ENCODE data around the gene PEPD.

PEPD gene

DNA sequence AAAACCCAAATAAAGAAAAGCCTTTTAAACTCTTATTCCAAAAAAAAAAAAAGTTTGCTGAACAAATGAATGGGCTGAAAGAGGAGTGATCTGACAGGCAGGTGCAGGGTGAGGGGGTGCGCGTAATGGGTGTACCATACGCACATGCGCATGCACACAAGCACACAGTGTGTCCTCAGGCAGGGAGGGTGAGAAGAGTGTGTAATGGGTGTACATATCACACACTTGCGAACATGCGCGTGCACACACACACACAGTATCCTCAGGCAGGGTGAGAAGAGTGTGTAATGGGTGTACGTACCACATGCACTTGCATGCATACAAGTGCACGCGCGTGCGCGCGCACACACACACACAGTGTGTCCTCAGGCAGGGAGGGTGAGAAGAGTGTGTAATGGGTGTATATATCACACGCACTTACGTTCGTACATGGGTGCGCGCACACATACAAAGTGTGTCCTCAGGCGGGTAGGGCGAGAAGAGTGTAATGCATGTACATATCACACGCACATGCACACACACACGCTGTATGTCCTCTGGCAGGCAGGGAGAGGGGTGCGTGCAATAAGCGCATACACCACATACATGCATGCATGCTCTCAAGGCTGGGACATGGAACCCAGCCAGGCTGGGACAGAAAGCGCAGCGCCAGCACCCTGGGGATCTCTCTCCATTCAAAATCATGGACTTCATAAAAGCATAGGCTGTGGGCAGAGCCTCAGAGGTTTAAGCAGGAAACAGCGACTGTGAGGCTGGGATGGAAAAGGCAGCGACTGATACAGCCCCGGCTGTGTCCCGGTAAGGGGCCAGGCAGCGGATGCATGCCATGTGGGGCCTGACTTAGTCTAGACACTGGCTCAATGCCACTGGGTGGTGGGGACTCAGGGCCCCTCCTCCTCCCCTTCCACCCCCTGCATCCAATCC lies 77.7 kb downstream of the PEPD start:
- in situ Hi-C loops (cut with HindIII; ENCODE audit: low sequenced_read_pairs) = no loop called here

DNA sequence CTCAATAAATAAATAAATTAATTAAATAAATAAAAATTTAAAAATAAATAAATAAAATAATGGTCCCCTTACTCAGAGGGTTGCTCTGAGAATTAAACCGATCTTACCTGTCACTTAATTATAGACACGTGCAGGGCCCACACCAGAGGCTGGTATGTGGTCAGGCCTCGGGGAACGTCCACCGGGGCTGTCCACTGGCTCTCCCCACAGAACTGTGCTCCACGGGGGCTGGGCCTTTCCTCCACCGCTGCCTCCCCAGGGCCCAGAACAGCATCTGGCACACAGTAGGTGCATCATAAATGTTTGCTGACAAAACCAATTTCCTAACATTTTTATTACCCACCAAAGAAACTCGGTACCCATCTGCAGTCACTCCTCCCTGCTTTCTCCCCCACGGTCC lies 78.9 kb downstream of the PEPD start:
- in situ Hi-C loops (cut with HindIII; ENCODE audit: low sequenced_read_pairs) = no loop called here

DNA sequence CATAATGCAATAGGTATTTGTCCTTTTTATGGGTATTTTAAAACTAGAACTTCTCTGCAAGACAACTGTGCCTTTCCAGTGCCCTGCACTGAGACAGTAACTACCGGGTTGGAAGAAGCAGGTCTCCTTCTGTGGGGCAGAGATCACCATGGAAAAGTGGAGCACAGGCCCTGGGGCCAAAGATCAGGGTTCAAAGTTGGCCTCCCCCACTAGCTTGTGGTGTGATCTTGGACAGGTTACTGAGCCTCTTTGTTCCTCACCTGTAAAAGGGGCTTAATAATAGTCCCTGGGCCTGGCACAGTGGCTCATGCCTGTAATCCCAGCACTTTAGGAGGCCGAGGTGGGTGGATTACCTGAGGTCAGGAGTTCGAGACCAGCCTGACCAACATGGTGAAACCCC lies 79.8 kb downstream of the PEPD start:
- in situ Hi-C loops (cut with HindIII; ENCODE audit: low sequenced_read_pairs) = no loop called here

DNA sequence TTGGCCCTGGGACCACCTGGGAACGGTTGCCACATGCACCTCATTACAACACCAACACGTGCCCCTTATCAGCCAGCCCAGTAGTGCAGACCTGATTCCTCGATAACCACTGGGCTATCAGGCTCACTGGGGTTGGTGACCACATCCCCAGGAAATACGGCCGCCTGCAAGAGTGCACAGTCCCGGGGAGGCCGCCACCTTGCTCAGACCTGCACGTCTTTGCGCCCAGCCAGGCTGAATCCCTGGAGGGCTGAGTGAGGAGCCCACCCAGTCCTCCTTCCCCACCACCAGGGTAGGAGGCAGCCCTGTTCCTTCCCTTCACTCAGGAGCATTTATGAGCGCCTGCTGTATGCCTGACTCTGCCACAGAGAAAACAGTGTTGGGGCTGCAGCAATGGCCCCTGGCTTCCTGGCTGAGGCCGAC lies 80.3 kb downstream of the PEPD start:
- in situ Hi-C loops (cut with HindIII; ENCODE audit: low sequenced_read_pairs) = no loop called here

DNA sequence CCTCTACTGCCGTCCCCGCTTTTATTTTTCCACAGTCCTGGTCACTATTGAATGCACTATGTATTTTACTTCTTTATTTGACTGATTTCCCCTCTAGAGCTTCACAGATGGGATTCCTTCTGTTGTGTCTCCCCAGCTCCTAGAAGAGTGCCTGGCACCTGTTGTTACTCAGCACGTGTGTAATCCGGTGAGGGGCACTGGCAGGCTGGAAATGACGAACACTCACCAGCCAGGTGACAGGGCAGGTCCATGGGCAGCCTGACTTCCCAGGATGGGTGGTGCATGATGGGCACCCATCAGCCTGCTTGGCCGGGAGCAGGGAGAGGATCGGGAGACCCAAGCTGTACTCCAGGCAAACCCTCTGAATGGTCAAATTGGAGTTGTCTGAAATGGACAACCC lies 80.9 kb downstream of the PEPD start:
- in situ Hi-C loops (cut with HindIII; ENCODE audit: low sequenced_read_pairs) = no loop called here

DNA sequence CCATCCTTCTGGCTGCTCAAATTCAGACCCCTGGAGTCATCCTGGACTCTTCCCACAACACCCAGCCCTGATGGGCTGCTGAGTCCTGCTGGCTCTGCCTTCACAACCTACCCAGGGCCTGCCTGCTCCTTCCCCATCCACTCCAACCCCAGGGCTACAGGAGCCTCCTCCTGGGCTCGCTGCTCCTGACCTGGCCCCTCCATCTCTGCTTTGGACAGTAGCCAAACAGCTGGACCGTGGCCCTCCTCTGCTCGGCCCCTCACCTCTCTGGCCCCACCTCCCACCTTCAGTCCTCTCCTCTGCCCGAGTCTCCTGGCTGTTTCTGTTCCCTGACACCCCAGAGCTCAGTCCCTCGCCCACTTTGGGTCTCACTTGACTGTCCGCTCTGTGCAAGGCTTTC lies 81.3 kb downstream of the PEPD start:
- in situ Hi-C loops (cut with HindIII; ENCODE audit: low sequenced_read_pairs) = no loop called here

DNA sequence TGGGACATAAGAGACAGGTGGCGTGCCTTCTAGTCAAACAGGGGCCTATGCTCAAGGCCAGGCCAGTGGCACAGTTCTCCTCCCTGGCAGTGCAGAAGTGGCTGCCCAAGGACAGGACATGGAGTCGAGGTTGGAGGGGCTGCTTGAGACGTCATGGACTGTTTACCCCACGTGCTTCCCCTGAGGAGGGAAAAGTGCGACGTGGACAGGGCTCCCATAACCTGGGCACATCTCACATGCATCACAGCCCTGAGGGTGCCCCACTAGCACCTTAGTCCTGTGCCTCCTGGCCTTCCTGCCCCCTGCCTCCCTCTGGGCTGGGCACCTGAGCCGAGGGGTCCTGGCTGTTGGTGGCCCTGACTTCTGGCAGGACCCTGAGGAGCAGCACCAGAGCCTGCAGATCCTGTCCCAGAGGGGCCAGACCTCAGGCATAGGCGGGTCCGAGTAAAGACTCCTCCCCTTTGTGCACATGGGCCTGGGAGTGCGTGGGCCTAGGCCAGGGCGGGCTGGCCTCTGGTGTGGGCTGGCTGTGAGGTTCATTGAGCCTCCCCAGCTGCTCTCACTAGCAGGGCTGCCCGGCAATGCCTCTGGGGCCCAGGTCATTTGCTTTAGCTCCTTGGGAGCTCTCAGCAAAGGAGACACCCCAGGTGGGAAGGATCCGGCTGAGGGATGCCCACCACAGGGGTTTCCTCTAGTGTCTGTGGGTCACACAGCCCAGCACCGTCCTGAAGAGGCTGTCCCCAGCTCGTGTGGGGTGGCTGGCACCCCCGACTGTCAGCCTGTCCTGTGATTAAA lies 82.4 kb downstream of the PEPD start:
- in situ Hi-C loops (cut with HindIII; ENCODE audit: low sequenced_read_pairs) = no loop called here

DNA sequence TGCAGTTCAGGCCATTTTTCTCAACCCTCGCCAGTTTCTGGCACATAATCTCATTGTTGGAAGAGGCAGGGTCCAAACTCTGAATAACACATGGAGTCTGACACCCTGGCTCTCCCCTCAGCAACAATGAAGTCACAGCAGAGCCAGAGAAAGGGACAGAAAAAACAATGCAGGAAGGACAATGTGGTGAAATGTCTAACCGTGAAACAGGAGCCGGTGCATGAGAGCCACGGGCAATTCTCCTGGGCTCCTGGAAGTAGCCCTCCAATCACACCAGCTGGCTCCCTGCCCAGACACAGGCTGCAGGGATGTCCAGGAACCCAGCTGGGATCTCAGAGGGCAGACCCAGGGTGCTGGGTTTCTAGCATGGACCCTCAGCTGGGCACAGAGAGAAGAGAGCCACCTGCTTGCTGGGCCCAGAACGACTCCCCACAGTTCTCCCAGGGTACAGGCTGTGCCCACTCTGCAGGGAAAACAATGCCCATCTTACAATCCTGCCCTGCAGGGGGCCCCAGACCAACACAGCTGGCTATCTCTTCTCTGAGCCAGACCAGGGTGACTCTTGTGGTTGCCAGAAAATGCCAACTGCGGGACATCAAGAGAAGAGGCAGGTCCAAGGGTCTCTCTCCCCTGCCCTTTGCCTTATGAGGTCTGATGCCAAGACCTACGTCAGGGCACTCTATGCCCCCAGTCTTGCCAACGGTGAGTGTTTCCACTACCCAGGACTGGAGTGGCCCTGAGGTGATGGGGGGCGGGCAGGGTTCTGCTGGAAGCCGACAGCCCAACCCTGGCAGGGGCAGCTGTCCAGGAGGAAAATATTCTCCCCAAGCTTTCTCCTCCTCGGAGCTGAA lies 83.5 kb downstream of the PEPD start:
- in situ Hi-C loops (cut with HindIII; ENCODE audit: low sequenced_read_pairs) = no loop called here

DNA sequence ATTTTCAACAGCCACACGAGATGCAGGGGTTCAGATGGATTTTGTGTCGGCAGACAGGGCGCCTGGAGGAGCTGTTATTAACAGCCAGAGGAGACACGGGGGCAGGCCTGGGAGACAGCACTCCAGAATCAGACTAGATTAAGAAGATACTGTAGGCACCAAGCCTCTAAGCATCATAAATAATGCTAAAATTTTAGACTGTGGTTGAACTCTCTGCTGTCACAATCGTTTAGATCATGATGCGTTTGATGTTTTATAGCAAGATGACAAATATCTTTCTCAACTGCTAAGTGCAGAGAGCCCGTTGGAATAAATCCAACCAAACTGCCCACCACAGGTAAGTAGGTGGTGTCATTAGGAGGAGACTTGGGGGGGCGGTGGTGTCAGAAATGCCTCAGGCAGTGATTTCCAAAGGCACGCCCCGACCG lies 84.2 kb downstream of the PEPD start:
- in situ Hi-C loops (cut with HindIII; ENCODE audit: low sequenced_read_pairs) = no loop called here

DNA sequence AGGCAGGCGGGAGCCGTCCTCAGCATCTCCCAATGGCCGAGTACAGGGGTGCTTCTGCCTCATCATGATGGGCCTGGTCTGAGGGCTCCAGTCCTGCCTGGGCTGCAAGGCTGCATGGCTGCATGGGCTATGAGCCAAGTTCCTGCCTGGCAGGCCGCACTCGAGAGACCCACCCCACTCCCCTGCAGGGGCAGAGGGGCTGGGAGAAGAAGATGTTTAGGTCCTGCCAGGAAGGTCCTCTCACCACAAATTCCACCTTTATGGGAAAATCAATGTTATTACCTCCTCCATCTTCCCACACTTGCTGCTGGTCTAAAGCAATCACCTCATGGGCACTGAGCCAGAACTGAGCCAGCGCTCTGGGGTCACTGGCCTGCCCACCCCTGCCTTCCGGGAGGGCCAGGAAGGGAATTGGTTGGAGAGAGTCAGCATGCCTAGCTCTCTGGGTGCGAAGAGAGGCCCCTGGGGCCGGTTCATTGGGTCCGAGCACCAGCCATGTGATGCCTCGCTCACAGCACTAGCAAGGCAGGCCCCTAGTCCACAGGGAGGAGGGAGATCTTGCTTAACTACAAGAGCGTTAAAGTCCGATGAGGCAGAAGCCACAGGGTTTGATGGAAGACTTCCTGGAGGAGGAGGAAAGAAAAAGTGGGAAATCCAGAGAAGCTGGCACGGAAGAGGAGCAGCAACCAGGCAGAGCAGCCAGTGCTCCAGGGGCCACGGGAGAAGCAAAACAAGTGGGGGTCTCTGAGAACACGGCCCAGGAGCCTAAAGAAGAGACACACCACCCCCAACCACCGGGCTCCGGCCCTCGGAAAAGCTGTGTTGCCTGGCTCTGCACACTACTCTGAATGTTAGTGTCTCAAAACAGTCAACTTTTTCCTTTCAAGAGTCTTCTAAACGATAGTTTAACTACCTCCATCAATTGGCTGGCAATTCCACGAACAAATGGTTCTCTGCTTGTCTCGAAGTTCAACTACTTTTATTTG lies 84.9 kb downstream of the PEPD start:
- in situ Hi-C loops (cut with HindIII; ENCODE audit: low sequenced_read_pairs) = no loop called here

DNA sequence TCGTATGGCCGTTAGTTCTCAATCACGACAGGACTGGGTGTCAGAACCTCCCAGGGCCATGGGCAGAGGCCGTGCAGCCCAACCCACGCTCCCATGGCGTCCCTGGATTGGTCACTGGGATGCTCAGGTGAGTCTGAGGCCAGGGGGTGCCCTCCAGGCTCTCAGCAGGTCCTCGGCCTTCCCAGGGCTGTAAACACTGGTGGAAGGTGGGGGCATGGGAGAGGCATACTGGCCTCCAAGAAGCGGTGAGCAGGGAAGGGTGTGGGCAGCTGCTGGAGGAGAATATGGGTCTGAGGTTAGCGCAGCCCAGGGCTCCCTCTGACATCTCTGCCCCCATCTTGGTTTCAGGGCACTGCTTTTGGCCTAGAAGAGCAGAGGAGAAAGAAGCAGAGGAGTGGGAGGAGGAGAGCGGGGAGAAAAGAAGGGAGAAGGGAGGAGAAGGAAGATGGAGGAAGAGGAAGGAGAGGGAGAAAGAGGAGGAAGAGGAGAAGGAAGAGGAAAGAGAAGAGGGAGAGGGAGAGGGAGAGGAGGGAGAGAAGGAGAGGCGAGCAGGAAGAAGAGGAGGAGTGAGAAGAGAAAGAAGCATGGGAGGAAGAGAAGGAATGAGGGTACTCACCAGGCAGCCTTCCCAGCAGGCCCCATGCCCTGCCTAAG lies 85.8 kb downstream of the PEPD start:
- in situ Hi-C loops (cut with HindIII; ENCODE audit: low sequenced_read_pairs) = no loop called here

DNA sequence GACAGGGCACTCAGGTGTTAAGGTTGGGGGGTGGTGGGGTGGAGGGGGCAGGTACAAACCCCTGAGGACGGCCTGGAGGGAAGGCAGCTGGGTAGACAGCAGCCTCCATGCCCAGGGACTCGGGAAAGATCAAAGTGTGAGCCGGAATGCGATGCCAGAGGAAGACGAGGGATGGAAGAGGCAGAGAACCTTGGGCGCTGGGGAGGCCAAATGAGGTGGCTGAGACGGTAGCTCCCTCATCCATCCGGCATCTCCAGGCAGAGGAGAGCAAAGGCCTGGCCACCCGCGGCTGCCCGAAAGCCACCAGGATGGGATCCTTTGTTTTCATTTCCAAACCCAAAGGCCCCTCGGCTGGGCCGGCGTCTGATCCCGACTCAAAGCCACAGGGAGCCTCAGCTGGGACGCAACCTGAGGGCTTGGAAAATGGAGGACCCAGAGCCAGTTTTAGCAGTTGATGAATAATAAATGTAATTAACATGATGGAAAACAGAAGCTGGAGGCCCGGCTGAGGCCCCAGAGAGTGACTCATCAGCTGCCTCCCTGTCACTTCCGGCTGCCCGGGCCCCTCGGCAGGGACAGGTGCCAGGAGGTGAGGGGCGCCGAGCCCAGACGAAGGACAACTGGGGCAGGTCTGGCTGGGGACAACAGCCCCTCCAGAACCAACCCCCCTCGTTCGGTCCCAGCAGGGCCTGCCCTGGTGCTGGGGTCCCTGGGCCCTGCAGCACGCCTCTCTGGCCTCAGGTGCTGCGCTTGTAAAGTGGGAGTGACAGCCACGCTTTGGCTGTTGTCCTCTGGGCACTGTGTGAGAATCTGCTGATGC lies 86.5 kb downstream of the PEPD start:
- in situ Hi-C loops (cut with HindIII; ENCODE audit: low sequenced_read_pairs) = no loop called here

DNA sequence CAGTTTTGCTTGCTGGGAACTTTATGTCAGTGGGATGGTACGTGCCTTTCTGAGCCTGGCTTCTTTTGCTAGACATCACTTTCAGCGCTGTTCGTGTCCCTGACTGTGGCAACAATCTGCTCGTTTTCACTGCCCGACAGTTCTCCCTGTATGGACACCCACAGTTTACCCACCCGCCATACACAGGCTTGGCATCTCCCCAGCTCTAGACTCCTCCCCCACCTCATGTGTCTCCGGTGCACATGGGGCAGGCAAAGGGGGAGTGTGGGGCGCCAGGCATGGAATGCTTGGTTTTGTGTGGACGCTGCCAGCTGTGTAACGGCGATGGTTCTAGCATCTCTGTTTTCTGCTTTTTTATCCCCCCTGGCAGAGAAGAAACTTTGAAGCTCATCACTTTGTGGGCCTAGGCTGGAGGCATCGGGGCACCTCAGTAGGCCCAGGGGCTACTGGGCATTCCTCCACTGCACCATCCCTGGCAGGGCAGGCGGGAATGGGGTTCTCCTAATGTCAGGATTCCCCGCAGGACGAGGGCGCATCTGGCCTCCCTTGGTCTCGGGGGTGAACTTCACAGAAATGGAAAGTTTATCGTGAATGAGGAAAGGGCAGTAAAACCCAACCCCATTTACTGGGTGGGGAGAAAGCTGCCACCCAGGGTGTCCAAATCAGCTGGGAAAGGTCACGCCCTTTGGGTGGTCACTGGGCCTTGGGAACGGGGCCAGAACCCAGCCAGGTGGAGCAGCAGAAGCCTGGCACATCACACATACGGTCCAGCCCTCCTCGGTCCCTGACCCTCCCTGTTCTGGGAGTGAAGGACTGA lies 87.3 kb downstream of the PEPD start:
- in situ Hi-C loops (cut with HindIII; ENCODE audit: low sequenced_read_pairs) = no loop called here

DNA sequence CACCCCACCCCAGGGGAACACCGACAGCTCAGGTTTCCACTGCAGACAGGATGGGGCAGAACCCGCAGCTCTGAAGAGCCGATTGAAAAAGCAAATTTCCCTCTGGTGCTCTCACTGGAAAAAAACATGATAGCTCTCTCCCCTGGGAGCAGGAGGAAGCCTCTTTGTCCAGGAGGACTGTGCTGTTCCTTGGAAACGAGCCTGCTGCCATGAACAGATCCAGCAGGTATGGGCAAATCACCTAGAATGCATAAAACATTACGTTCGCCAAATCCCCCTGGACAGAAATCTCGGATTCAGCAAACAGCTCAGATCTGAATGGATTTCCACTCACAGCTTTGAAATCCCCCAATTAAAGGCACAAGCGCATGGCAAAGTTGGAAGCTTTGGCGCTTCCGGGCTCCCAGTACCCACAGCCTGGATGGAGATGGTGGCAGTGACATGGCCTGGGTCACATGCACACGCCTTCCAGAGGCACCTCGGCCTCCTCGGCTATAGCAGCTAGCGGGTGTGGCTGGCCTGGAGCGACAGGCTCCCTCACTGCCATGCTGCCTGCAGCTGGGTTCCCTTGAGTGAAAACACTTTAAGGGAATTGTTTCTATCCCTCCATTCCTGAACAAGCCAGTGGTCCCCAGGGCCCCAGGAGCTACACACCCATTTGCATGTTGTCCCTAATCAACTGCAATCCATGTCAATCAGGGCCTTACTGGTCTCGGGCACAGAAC lies 89.0 kb downstream of the PEPD start:
- in situ Hi-C loops (cut with HindIII; ENCODE audit: low sequenced_read_pairs) = no loop called here

DNA sequence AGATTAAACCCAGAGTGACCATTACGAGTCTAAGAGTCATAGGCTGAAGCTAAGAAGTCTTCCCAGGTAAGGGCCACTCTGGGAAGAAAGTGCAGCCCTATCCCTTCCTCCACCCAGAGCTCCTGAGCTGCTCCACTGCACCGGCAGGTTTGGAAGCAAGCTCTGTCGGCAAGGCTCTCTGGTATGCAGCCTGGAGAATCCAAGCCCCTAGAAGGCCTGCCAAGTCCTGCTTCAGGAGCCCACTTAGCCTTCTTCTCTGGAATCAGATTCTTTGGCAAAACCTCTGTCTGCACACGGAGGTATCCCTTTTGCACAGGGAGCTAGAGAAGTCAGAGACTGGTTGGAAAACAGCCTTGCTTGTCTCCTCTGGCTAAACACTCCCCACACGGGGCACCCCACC lies 89.6 kb downstream of the PEPD start:
- in situ Hi-C loops (cut with HindIII; ENCODE audit: low sequenced_read_pairs) = no loop called here

DNA sequence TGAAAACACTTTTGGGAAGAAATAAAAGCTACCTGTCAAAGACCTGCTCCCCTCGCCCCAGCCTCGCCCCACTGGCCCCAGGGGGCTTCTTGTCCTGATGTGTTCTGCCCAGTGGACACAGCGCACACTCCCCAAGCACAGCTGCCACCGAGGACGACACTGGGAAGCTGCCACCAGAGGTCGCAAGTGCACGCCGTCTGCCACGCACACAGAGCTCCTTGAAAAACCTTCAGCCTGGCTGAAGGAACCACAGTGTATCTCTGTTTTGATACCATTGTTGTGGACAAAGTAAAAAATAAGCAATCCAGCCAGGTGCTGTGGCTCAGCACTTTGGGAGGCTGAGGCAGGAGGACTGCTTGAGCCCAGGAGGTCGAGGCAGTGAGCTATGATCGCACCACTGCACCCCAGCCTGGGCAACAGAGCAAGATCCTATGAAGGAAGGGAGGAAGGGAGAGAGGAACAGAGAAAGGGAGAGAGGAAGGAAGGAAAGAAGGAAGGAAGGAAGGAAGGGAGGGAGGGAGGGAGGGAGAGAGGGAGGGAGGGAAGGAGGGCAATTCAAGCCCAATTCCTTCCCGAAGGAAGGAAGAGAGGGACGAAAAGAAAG lies 90.8 kb downstream of the PEPD start:
- in situ Hi-C loops (cut with HindIII; ENCODE audit: low sequenced_read_pairs) = no loop called here

Data from endothelial cell of hepatic sinusoid (primary cell).